Endodermal cell (in vitro differentiated cells): Measurements from ENCODE around the gene CBFB. TPM values are rescaled to one million over a fixed set of nuclear protein-coding genes. Genes with fewer than 3 reads are reported as not detected.

Experiments
- DNase-seq: peaks from one replicate; pipeline ENCODE4 v3.0.0-alpha.2; 2017
- H3K27ac ChIP-seq: 2 replicates; pipeline ENCODE4 v1.5.1; 2013; ENCODE audit warnings: mild to moderate bottlenecking, low read depth, low read length, moderate library complexity
- H3K27me3 ChIP-seq: 2 replicates; pipeline ENCODE4 v1.6.1; 2013; ENCODE audit warnings: mild to moderate bottlenecking, low read length, moderate library complexity; ENCODE audit not compliant: insufficient read depth, control insufficient read depth, poor library complexity, severe bottlenecking
- H3K36me3 ChIP-seq: 2 replicates; pipeline ENCODE4 v1.7.0; 2013; ENCODE audit warnings: mild to moderate bottlenecking, low read length, moderate library complexity; ENCODE audit not compliant: control insufficient read depth, insufficient read depth
- H3K4me1 ChIP-seq: one replicate; pipeline ENCODE4 v1.7.0; 2013; ENCODE audit warnings: low read length; ENCODE audit not compliant: control insufficient read depth, insufficient read depth
- H3K4me3 ChIP-seq: 2 replicates; pipeline ENCODE4 v1.5.1; 2013; ENCODE audit warnings: mild to moderate bottlenecking, low read length, moderate library complexity
- H3K9ac ChIP-seq: 2 replicates; pipeline ENCODE4 v1.6.1; 2013; ENCODE audit warnings: mild to moderate bottlenecking, low read length, moderate library complexity; ENCODE audit not compliant: poor library complexity, severe bottlenecking; ENCODE audit errors: extremely low read depth
- H3K9me3 ChIP-seq: 2 replicates; pipeline ENCODE4 v1.6.1; 2013; ENCODE audit warnings: mild to moderate bottlenecking, low read length, moderate library complexity; ENCODE audit not compliant: control insufficient read depth
- H3K27ac Mint-ChIP-seq: 2 replicates; pipeline ENCODE4 v1.8.0; 2020; ENCODE audit warnings: mixed read lengths
- H3K27me3 Mint-ChIP-seq: 2 replicates; pipeline ENCODE4 v1.8.0; 2021; ENCODE audit warnings: mild to moderate bottlenecking, mixed read lengths; ENCODE audit not compliant: insufficient read depth
- H3K36me3 Mint-ChIP-seq: 2 replicates; pipeline ENCODE4 v1.8.0; 2020; ENCODE audit warnings: low read depth, mixed read lengths
- H3K4me1 Mint-ChIP-seq: 2 replicates; pipeline ENCODE4 v1.8.0; 2020; ENCODE audit warnings: mixed read lengths
- H3K4me3 Mint-ChIP-seq: 2 replicates; pipeline ENCODE4 v1.8.0; 2020; ENCODE audit warnings: mild to moderate bottlenecking, moderate library complexity, mixed read lengths
- H3K9me3 Mint-ChIP-seq: 2 replicates; pipeline ENCODE4 v1.8.0; 2020; ENCODE audit warnings: mild to moderate bottlenecking, mixed read lengths
- WGBS, 2 experiments: methylation state at CpG; one replicate each; pipeline versions ENCODE4 v1.1.5 to v1.1.7; 2013; ENCODE audit warnings: missing lambda C conversion rate in 2 of 2, mixed read lengths in 1 of 2; ENCODE audit not compliant: insufficient coverage in 1 of 2, insufficient read length in 1 of 2; 5-methylcytosine and 5-hydroxymethylcytosine counted together
- total RNA-seq, 2 donors: library from RNA; stranded (reverse); fragmentation: NEBNext Ultra II Directional in 1 of 2; extraction: Animal tissue kit (Norgen Biotek cat#: 25700) in 1 of 2; gene quantifications; 2 replicates in 1 of 2; 3 replicates in 1 of 2; pipeline ENCODE4 v1.2.1, GENCODE V29; 2021
- TF ChIP-seq, protein P1 (sequence below): fragments of 200-600 bp; sonication (generic); conservative IDR thresholded peaks from 2 replicates; pipeline ENCODE4 v1.5.0; 2021; ENCODE audit warnings: antibody characterized with exemption, mild to moderate bottlenecking

CBFB gene
- total RNA-seq, 2 donors from 2014 or later = 93.9 to 95.2 TPM

DNA sequence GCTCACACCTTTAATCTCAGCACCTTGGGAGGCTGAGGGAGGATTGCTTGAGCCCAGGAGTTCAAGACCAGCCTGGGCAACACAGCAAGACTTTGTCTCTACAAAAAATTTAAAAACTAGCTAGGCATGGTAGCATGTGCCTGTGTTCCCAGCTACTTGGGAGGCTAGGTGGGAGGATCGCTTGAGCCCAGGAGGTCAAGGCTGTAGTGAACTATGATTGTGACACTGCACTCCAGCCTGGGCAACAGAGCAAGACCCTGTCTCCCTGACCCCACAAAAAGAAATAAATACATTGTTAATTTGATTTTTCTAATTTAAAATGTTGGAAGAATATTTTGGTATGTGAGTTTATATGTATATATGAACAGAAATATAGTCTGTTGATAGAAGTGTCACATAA lies 58.3 kb downstream of the CBFB start:
- DNase-seq = no peak
- Histone ChIP-seq H3K9me3 (no peaks in the 10 kb centered on the region), H3K9ac (no peak overlapping the region), H3K4me1 (no peaks in the 10 kb centered on the region), H3K27ac (no peak overlapping the region), H3K27me3 (no peaks in the 10 kb centered on the region), H3K36me3 (peaks cover 77% of the 10 kb centered on the region), H3K4me3 (no peak overlapping the region)
- WGBS, 2 experiments = 100% methylated on average over 1 of the region's 1 CpG; no CpG with 5 or more reads in 1 of the 2 experiments
- Mint-ChIP-seq H3K4me3 (no peak overlapping the region), H3K4me1 (no peaks in the 10 kb centered on the region), H3K9me3 (no peaks in the 10 kb centered on the region), H3K27ac (no peak overlapping the region), H3K36me3 (peaks cover 27% of the 10 kb centered on the region), H3K27me3 (no peaks in the 10 kb centered on the region)
- TF ChIP-seq, protein P1, sequence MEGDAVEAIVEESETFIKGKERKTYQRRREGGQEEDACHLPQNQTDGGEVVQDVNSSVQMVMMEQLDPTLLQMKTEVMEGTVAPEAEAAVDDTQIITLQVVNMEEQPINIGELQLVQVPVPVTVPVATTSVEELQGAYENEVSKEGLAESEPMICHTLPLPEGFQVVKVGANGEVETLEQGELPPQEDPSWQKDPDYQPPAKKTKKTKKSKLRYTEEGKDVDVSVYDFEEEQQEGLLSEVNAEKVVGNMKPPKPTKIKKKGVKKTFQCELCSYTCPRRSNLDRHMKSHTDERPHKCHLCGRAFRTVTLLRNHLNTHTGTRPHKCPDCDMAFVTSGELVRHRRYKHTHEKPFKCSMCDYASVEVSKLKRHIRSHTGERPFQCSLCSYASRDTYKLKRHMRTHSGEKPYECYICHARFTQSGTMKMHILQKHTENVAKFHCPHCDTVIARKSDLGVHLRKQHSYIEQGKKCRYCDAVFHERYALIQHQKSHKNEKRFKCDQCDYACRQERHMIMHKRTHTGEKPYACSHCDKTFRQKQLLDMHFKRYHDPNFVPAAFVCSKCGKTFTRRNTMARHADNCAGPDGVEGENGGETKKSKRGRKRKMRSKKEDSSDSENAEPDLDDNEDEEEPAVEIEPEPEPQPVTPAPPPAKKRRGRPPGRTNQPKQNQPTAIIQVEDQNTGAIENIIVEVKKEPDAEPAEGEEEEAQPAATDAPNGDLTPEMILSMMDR = no peak

DNA sequence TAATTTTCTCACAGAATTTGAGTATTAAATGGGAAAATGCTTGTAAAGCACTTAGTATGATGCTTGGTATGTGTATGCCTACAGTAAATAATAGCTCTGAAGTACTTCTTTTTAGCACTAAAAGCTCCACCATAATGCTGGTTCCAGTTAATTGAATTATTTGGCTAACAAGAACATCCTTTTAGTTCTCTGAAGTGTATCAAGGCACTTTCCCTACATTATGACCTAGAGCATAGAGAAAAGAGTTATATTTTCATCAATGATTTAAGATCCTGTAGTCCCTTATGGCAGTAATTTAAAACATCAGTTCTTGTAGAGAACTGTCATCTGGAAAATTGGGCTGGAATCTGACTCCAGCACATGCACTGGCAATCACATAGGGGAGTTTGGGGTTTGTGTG lies 58.9 kb downstream of the CBFB start:
- TF ChIP-seq, protein P1 = no peak
- H3K4me1 Mint-ChIP-seq = no peaks in the 10 kb centered on the region
- Histone ChIP-seq H3K9me3 (no peaks in the 10 kb centered on the region), H3K4me3 (no peak overlapping the region), H3K27me3 (no peaks in the 10 kb centered on the region), H3K36me3 (peaks cover 78% of the 10 kb centered on the region), H3K27ac (no peak overlapping the region), H3K4me1 (no peaks in the 10 kb centered on the region), H3K9ac (no peak overlapping the region)
- no peaks in the 10 kb centered on the region for H3K9me3 Mint-ChIP-seq
- peaks cover 27% of the 10 kb centered on the region for H3K36me3 Mint-ChIP-seq
- no peak overlapping the region for H3K27ac Mint-ChIP-seq
- no peak overlapping the region for H3K4me3 Mint-ChIP-seq
- no peaks in the 10 kb centered on the region for H3K27me3 Mint-ChIP-seq
- no peak for DNase-seq

DNA sequence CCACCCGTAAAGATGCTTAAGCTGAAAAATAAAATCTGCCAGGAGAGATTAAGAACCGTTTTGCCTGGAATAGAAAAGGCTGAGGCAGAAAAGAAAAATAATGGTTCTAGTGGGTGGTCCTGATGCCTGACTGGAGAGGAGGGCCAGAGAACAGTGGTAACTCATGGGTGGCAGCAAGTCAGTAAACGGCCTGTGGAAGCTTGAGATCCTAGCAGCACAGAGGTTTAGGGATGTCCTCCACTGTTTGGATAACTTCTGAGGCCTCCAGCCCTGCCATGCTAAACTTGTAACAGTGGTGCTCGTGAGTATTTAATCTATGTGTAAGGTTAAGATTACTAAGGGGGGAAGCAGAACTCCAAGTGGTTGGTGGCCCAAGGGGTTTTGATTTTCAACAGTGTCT lies 59.6 kb downstream of the CBFB start:
- no peaks in the 10 kb centered on the region for H3K9me3 ChIP-seq
- H3K9me3 Mint-ChIP-seq = no peaks in the 10 kb centered on the region
- H3K4me1 Mint-ChIP-seq = no peaks in the 10 kb centered on the region
- DNase-seq = no peak
- H3K36me3 ChIP-seq = peaks cover 75% of the 10 kb centered on the region
- no peaks in the 10 kb centered on the region for H3K4me1 ChIP-seq
- no peak overlapping the region for H3K27ac ChIP-seq
- H3K27me3 Mint-ChIP-seq = no peaks in the 10 kb centered on the region
- no peak overlapping the region for H3K4me3 ChIP-seq
- no peak overlapping the region for H3K9ac ChIP-seq
- no peaks in the 10 kb centered on the region for H3K27me3 ChIP-seq
- TF ChIP-seq, protein P1 = no peak
- WGBS, 2 experiments = 80 to 85% methylated on average over 4 of the region's 4 CpGs
- peaks cover 28% of the 10 kb centered on the region for H3K36me3 Mint-ChIP-seq
- no peak overlapping the region for H3K4me3 Mint-ChIP-seq
- peak overlapping the region; percentile 28 for H3K27ac Mint-ChIP-seq
